Lower leg skin (tissue), 4 donors: ENCODE results near the gene MED12. TPM values are rescaled to one million over a fixed set of nuclear protein-coding genes. Genes with fewer than 3 reads are reported as not detected.

Experiments used
- DNase-seq, 2 donors: peaks; one replicate each; pipeline ENCODE4 v3.0.0-alpha.2; 2019; ENCODE audit warnings: low spot score in 2 of 2
- H3K4me3 ChIP-seq: fragments of 200-600 bp; sonication (generic); 2 replicates; pipeline ENCODE4 v1.5.1; 2017; ENCODE audit warnings: mild to moderate bottlenecking, low read depth; ENCODE audit not compliant: poor library complexity, severe bottlenecking
- POLR2A ChIP-seq, 2 donors: fragments of 450-650 bp; IDR thresholded peaks; one replicate each; pipeline ENCODE4 v1.6.1; 2016 to 2017; ENCODE audit warnings: antibody characterized with exemption in 2 of 2, mild to moderate bottlenecking in 1 of 2, moderate library complexity in 1 of 2
- WGBS, 2 donors: methylation state at CpG; one replicate each; pipeline ENCODE4 v1.1.5; 2018; 5-methylcytosine and 5-hydroxymethylcytosine counted together
- intact Hi-C: fragments of 100-400 bp; cut with DNase I; formaldehyde crosslinking; loops from one replicate; pipeline ENCODE4 v1.15.0; 2023; ENCODE audit warnings: low total_unique reads
- total RNA-seq, 4 donors: library from RNA; depleted of rRNA; stranded (reverse); fragments of >200 nt; gene quantifications; one replicate each; pipeline ENCODE4 v1.1.0, GENCODE V29; 2016
- TF ChIP-seq, protein P1 (sequence below), 3 donors: fragments of 450-650 bp; IDR thresholded peaks; one replicate each; pipeline ENCODE4 v1.5.1; 2016; ENCODE audit warnings: antibody characterized with exemption in 3 of 3, mild to moderate bottlenecking in 3 of 3, moderate library complexity in 2 of 3

MED12 gene
- total RNA-seq: 10 to 100 TPM; 27.3 to 42.9 (median 31.7) TPM

DNA sequence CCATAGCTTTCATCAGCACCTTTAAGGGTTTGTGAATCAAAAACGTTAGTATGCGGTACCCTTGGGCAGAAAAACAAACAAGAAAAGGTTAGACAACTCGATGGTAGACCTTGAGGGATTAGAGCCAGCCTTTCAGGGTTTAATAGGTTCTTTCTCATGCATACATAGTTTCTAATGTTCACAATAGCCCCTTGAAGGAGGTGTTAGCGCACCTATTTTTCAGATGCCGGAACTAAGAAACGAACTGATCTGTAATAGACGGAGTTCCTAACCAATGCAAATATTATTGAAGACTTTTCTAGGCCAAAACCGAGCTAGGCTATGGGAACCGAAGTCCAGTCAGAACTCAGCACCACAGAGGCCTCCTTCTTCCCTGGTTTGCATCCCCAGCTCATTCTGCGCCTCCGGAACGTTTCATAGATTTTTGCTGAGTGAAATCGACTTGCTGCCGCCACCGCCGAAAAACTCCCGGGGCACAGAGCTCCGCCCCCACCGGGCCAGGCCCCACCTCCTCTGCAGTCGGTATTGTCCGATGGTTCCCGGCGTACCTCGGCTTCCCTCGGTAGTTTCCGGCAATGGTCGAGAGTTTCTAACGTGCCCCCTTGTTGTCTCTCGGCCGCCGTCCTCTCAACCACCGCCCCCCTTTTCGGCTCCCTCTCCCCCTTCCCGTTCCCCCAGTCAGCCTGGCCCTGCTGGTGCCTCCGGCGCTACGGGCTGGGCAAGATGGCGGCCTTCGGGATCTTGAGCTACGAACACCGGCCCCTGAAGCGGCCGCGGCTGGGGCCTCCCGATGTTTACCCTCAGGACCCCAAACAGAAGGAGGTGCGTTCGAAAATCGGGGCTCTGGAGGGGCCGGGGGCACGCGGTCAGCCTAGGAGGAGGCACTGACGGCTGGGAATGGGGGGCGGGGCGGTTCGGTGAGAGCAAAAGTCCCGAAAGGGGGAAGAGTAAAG, at the start of gene MED12:
TSS of gene MED12 (plus strand) at position 565 of the 953 bp plus-strand sequence. CDS start at position 724, 159 bp downstream.
- H3K4me3 ChIP-seq: peak within 1 kb of the TSS; percentile 63
- WGBS, 2 donors: 2 to 40% methylated on average over 40 to 56 of the region's 56 CpGs
- TF ChIP-seq POLR2A (IDR thresholded peaks at IDR 0.05): no peak
- TF ChIP-seq, protein P1, sequence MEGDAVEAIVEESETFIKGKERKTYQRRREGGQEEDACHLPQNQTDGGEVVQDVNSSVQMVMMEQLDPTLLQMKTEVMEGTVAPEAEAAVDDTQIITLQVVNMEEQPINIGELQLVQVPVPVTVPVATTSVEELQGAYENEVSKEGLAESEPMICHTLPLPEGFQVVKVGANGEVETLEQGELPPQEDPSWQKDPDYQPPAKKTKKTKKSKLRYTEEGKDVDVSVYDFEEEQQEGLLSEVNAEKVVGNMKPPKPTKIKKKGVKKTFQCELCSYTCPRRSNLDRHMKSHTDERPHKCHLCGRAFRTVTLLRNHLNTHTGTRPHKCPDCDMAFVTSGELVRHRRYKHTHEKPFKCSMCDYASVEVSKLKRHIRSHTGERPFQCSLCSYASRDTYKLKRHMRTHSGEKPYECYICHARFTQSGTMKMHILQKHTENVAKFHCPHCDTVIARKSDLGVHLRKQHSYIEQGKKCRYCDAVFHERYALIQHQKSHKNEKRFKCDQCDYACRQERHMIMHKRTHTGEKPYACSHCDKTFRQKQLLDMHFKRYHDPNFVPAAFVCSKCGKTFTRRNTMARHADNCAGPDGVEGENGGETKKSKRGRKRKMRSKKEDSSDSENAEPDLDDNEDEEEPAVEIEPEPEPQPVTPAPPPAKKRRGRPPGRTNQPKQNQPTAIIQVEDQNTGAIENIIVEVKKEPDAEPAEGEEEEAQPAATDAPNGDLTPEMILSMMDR (IDR thresholded peaks at IDR 0.05): no peak
- intact Hi-C loops: no loop called here
- DNase-seq: peak; percentile 69 to 96

- WGBS, 2 donors: 47 to 57% methylated on average over 5 of the region's 5 CpGs
- no peak for TF ChIP-seq POLR2A (IDR thresholded peaks at IDR 0.05)
- TF ChIP-seq, protein P1 (IDR thresholded peaks at IDR 0.05): no peak
- intact Hi-C loops: no loop called here
- no peak overlapping the region for H3K4me3 ChIP-seq
- no peak for DNase-seq
These were observed 47.9 kb upstream of the MED12 start for GRCh38 chrX:71070531-71070930.

GRCh38 chrX:71081330-71082123, 36.9 kb upstream of the MED12 start:
- intact Hi-C loops: no loop called here

DNA sequence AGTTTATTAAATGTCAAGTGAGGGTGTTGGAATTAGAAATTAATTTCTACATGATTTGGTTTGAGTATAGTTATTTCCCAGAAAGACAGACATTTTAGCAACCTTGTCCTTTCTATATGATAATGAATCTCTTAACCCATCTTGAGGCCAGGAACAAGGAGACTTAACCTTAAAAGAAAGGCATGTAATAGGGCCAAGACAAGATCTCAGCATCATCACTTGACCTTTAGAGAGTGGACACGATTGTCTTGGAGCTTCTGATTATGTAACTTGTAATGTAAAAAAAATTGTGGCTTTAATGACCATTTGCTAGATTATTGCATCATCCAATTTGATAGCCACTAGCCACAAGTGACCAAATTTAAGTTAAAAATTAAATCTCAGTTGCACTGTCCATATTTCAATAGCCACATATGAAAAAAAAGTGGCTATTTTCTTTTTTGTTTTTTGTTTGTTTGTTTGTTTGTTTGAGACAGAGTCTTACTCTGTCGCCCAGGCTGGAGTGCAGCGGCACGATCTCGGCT, 36.2 kb upstream of the MED12 start:
- no peak for TF ChIP-seq POLR2A (IDR thresholded peaks at IDR 0.05)
- TF ChIP-seq, protein P1 (IDR thresholded peaks at IDR 0.05): no peak
- no peak for DNase-seq
- no peak overlapping the region for H3K4me3 ChIP-seq
- 82 to 90% methylated on average over 5 of the region's 5 CpGs for WGBS, 2 donors
- intact Hi-C loops: no loop called here

More at GRCh38 chrX:71081330-71082123, 36.9 kb upstream of the MED12 start:
- no peak for TF ChIP-seq POLR2A (IDR thresholded peaks at IDR 0.05)
- TF ChIP-seq, protein P1 (IDR thresholded peaks at IDR 0.05): no peak
- no peak overlapping the region for H3K4me3 ChIP-seq
- 59 to 61% methylated on average over 3 of the region's 3 CpGs for WGBS, 2 donors
- no peak for DNase-seq

GRCh38 chrX:71082822-71083221, 35.6 kb upstream of the MED12 start:
- no peak for DNase-seq
- 87 to 94% methylated on average over 4 of the region's 4 CpGs for WGBS, 2 donors
- intact Hi-C loops: no loop called here
- no peak overlapping the region for H3K4me3 ChIP-seq
- TF ChIP-seq POLR2A (IDR thresholded peaks at IDR 0.05): no peak
- TF ChIP-seq, protein P1 (IDR thresholded peaks at IDR 0.05): no peak
